HG03460 (cell line): ENCODE measurements around the gene ATP1B3.
"Not testable (repeated sequence)": the region's sequence is repeated elsewhere in the genome, so short reads cannot be mapped to it uniquely, and the experiment has no call there.

Source experiments
- ATAC-seq: cut with Tn5 transposase; IDR thresholded peaks from one replicate; pipeline ENCODE4 v1.9.1; 2021; ENCODE audit not compliant: unreplicated experiment

Gene ATP1B3

GRCh38 chr3:141901914-141902313, 25.5 kb downstream of the ATP1B3 start:
- no peak for ATAC-seq

- no peak for ATAC-seq
These were observed 27.8 kb downstream of the ATP1B3 start for GRCh38 chr3:141904203-141904602.

GRCh38 chr3:141905129-141905528, 28.7 kb downstream of the ATP1B3 start:
- ATAC-seq = no peak

GRCh38 chr3:141909408-141909807, 33.0 kb downstream of the ATP1B3 start:
- ATAC-seq = no peak

GRCh38 chr3:141909986-141910385, 33.5 kb downstream of the ATP1B3 start:
- not testable (repeated sequence) for ATAC-seq

GRCh38 chr3:141913150-141913811, 36.8 kb downstream of the ATP1B3 start:
- ATAC-seq = no peak

GRCh38 chr3:141914311-141914710, 37.9 kb downstream of the ATP1B3 start:
- no peak for ATAC-seq

GRCh38 chr3:141915016-141915415, 38.6 kb downstream of the ATP1B3 start:
- no peak for ATAC-seq

- no peak for ATAC-seq
These were observed 39.3 kb downstream of the ATP1B3 start for GRCh38 chr3:141915766-141916165.

GRCh38 chr3:141920701-141921100, 44.3 kb downstream of the ATP1B3 start:
- ATAC-seq = no peak

GRCh38 chr3:141921316-141921715, 44.9 kb downstream of the ATP1B3 start:
- no peak for ATAC-seq

GRCh38 chr3:141925677-141926076, 49.2 kb downstream of the ATP1B3 start:
- ATAC-seq = not testable (repeated sequence)

GRCh38 chr3:141926929-141927328, 50.5 kb downstream of the ATP1B3 start:
- ATAC-seq = no peak

GRCh38 chr3:141928631-141929270, 52.3 kb downstream of the ATP1B3 start:
- ATAC-seq = no peak

- no peak for ATAC-seq
These were observed 53.0 kb downstream of the ATP1B3 start for GRCh38 chr3:141929341-141929995.

GRCh38 chr3:141930801-141931200, 54.4 kb downstream of the ATP1B3 start:
- ATAC-seq = no peak

- ATAC-seq = no peak
These were observed 57.2 kb downstream of the ATP1B3 start for GRCh38 chr3:141933421-141934300.

- ATAC-seq = no peak
These were observed 57.9 kb downstream of the ATP1B3 start for GRCh38 chr3:141934354-141934753.

- ATAC-seq = no peak
These were observed 61.6 kb downstream of the ATP1B3 start for GRCh38 chr3:141938011-141938500.

GRCh38 chr3:141939759-141940158, 63.3 kb downstream of the ATP1B3 start:
- ATAC-seq = no peak

GRCh38 chr3:141940194-141940776, 63.8 kb downstream of the ATP1B3 start:
- ATAC-seq = no peak
